ENCODE data around the gene FSTL4.

GRCh38 chr5:133367984-133368383 lies 244.4 kb downstream of the FSTL4 start:
- TF ChIP-seq CTCF (IDR thresholded peaks at IDR 0.05; ENCODE audit: poor library complexity) (no peak), EZH2 (IDR thresholded peaks at IDR 0.05; ENCODE audit: borderline replicate concordance) (no peak), EZH2phosphoT487 (IDR thresholded peaks at IDR 0.05; ENCODE audit: low read depth, severe bottlenecking, unreplicated experiment) (no peak)
